GM12878 (cell line): Measurements from ENCODE around the gene GBX1.

Source experiments
- CBX5 ChIP-seq: sonication (generic); IDR thresholded peaks from 2 replicates; pipeline ENCODE4 v1.6.1; 2016; ENCODE audit warnings: low read depth, moderate library complexity, mild to moderate bottlenecking, inconsistent platforms
- EZH2 ChIP-seq: IDR thresholded peaks from 2 replicates; pipeline ENCODE4 v1.6.1; 2012; ENCODE audit warnings: low read depth, mild to moderate bottlenecking, control low read depth, inconsistent platforms, low read length, borderline replicate concordance; ENCODE audit not compliant: control insufficient read depth
- HCFC1 ChIP-seq: fragments of 150-350 bp; IDR thresholded peaks from 2 replicates; pipeline ENCODE4 v1.6.1; 2014; ENCODE audit warnings: low read length
- JUNB ChIP-seq: IDR thresholded peaks from 2 replicates; pipeline ENCODE4 v1.6.1; 2016; ENCODE audit warnings: antibody characterized with exemption, mild to moderate bottlenecking
- KDM1A ChIP-seq: fragments of 200-600 bp; sonication (generic); IDR thresholded peaks from 2 replicates; pipeline ENCODE4 v1.6.1; 2016; ENCODE audit warnings: borderline replicate concordance
- NR2C2 ChIP-seq: IDR thresholded peaks from 2 replicates; pipeline ENCODE4 v1.6.1; 2011; ENCODE audit warnings: borderline replicate concordance, low read depth; ENCODE audit not compliant: control insufficient read depth, insufficient read length
- POLR2AphosphoS5 ChIP-seq: IDR thresholded peaks from 2 replicates; pipeline ENCODE4 v1.6.1; 2011; ENCODE audit warnings: mild to moderate bottlenecking, low read length, inconsistent platforms
- RAD21 ChIP-seq: IDR thresholded peaks from 2 replicates; pipeline ENCODE4 v1.6.1; 2011; ENCODE audit warnings: mild to moderate bottlenecking, low read depth, low read length, moderate library complexity; ENCODE audit not compliant: insufficient read depth
- REST ChIP-seq: IDR thresholded peaks from 2 replicates; pipeline ENCODE4 v1.6.1; 2012; ENCODE audit warnings: mild to moderate bottlenecking, low read depth, low read length
- RFX5 ChIP-seq: IDR thresholded peaks from 2 replicates; pipeline ENCODE4 v1.6.1; 2011; ENCODE audit warnings: low read depth, low read length, improper control_type of control experiment
- TF ChIP-seq, protein P1 (sequence below), 3 experiments: IDR thresholded peaks in 2 of 3; conservative IDR thresholded peaks in 1 of 3; 2 replicates each; pipeline ENCODE4 v1.5.1; 2011; ENCODE audit warnings: low read depth in 3 of 3, low read length in 3 of 3, mild to moderate bottlenecking in 3 of 3, control low read depth in 2 of 3, moderate library complexity in 2 of 3, inconsistent platforms in 1 of 3, mixed read lengths in 1 of 3; ENCODE audit not compliant: control insufficient read depth in 2 of 3, insufficient read depth in 1 of 3; ENCODE audit errors: extremely low read depth in 1 of 3

- TF ChIP-seq, protein P1, sequence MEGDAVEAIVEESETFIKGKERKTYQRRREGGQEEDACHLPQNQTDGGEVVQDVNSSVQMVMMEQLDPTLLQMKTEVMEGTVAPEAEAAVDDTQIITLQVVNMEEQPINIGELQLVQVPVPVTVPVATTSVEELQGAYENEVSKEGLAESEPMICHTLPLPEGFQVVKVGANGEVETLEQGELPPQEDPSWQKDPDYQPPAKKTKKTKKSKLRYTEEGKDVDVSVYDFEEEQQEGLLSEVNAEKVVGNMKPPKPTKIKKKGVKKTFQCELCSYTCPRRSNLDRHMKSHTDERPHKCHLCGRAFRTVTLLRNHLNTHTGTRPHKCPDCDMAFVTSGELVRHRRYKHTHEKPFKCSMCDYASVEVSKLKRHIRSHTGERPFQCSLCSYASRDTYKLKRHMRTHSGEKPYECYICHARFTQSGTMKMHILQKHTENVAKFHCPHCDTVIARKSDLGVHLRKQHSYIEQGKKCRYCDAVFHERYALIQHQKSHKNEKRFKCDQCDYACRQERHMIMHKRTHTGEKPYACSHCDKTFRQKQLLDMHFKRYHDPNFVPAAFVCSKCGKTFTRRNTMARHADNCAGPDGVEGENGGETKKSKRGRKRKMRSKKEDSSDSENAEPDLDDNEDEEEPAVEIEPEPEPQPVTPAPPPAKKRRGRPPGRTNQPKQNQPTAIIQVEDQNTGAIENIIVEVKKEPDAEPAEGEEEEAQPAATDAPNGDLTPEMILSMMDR (IDR thresholded peaks at IDR 0.05 in 2 of 3, conservative IDR thresholded peaks at IDR 0.05 in 1 of 3; ENCODE audit: control insufficient read depth in 2 of 3, extremely low read depth in 1 of 3, insufficient read depth in 1 of 3, low read depth in 3 of 3, low read length in 3 of 3): no peak
- TF ChIP-seq NR2C2: no peak
- TF ChIP-seq KDM1A: no peak
- no peak for TF ChIP-seq HCFC1
- no peak for TF ChIP-seq POLR2AphosphoS5
- no peak for TF ChIP-seq RAD21
- TF ChIP-seq EZH2: no peak
- TF ChIP-seq CBX5: no peak
- no peak for TF ChIP-seq JUNB
- no peak for TF ChIP-seq RFX5
- no peak for TF ChIP-seq REST
Measured at GRCh38 chr7:151210087-151210854, 42.8 kb upstream of the GBX1 start, which contains the start of gene H2BK1.
